Esophagus squamous epithelium (tissue), 5 donors: ENCODE measurements around the gene IRF2BPL. TPM values are rescaled to one million over a fixed set of nuclear protein-coding genes. Genes with fewer than 3 reads are reported as not detected.

ENCODE experiments used
- DNase-seq: peaks from one replicate; lab custom pipeline; 2025; lab: John Stamatoyannopoulos, UW
- H3K27ac ChIP-seq, 4 donors: fragments of 200-600 bp; sonication (generic); one replicate each; pipeline ENCODE4 v1.5.1; 2016 to 2019; ENCODE audit warnings: mild to moderate bottlenecking in 1 of 4
- H3K27me3 ChIP-seq, 4 donors: fragments of 200-600 bp; sonication (generic); 1 replicate in 3 of 4; 2 replicates in 1 of 4; pipeline versions ENCODE4 v1.5.1 to v1.6.0; 2017 to 2021; ENCODE audit warnings: antibody characterized with exemption in 1 of 4
- H3K36me3 ChIP-seq, 3 donors: fragments of 200-600 bp; sonication (generic); one replicate each; pipeline ENCODE4 v1.5.1; 2016 to 2019
- H3K4me1 ChIP-seq, 3 donors: fragments of 200-600 bp; sonication (generic); one replicate each; pipeline ENCODE4 v1.5.1; 2017 to 2019
- H3K4me3 ChIP-seq, 4 donors: fragments of 200-600 bp; sonication (generic); 1 replicate in 3 of 4; 2 replicates in 1 of 4; pipeline ENCODE4 v1.5.1; 2016 to 2019; ENCODE audit warnings: mild to moderate bottlenecking in 2 of 4, moderate library complexity in 1 of 4
- H3K9me3 ChIP-seq, 3 donors: fragments of 200-600 bp; sonication (generic); one replicate each; pipeline ENCODE4 v1.5.1; 2016 to 2019
- CTCF ChIP-seq, 6 experiments: fragments of 450-650 bp in 4 of 6; fragments of 200-600 bp in 2 of 6; sonication (generic) in 2 of 6; IDR thresholded peaks; one replicate each; pipeline ENCODE4 v1.5.1; 2016 to 2019; ENCODE audit warnings: antibody characterized with exemption in 6 of 6, mild to moderate bottlenecking in 4 of 6, moderate library complexity in 4 of 6
- POLR2A ChIP-seq, 4 donors: fragments of 450-650 bp; IDR thresholded peaks; one replicate each; pipeline ENCODE4 v1.6.1; 2017; ENCODE audit warnings: antibody characterized with exemption in 4 of 4, mild to moderate bottlenecking in 4 of 4, moderate library complexity in 3 of 4
- WGBS, 2 donors: methylation state at CpG; one replicate each; pipeline ENCODE4 v1.1.5; 2018; 5-methylcytosine and 5-hydroxymethylcytosine counted together
- intact Hi-C: fragments of 100-400 bp; cut with DNase I; formaldehyde crosslinking; loops from one replicate; pipeline ENCODE4 v1.15.0; 2022
- total RNA-seq, 4 donors: library from RNA; depleted of rRNA; stranded (reverse); fragments of >200 nt; gene quantifications; one replicate each; pipeline ENCODE4 v1.1.0, GENCODE V29; 2016
- donor health status: DM: yes; HTN: yes; CAD: no.

The IRF2BPL gene
- total RNA-seq, 4 donors from 2014 or later: 15.8 to 28.8 (median 24.0) TPM

GRCh38 chr14:76996563-76997146 is 31.9 kb downstream of the IRF2BPL start:
- Histone ChIP-seq H3K4me3 (no peak overlapping the region), H3K27me3 (no peaks in the 10 kb centered on the region), H3K9me3 (no peaks in the 10 kb centered on the region), H3K27ac (no peak overlapping the region), H3K36me3 (no peaks in the 10 kb centered on the region), H3K4me1 (peaks cover 8 to 16% (median 15%) of the 10 kb centered on the region in 3 donors)
- TF ChIP-seq CTCF (IDR thresholded peaks at IDR 0.05) (no peak), POLR2A (IDR thresholded peaks at IDR 0.05) (no peak)
- WGBS, 2 donors: 88 to 90% methylated on average over 2 of the region's 2 CpGs
- intact Hi-C loops: no loop called here
- no peak for DNase-seq

DNA sequence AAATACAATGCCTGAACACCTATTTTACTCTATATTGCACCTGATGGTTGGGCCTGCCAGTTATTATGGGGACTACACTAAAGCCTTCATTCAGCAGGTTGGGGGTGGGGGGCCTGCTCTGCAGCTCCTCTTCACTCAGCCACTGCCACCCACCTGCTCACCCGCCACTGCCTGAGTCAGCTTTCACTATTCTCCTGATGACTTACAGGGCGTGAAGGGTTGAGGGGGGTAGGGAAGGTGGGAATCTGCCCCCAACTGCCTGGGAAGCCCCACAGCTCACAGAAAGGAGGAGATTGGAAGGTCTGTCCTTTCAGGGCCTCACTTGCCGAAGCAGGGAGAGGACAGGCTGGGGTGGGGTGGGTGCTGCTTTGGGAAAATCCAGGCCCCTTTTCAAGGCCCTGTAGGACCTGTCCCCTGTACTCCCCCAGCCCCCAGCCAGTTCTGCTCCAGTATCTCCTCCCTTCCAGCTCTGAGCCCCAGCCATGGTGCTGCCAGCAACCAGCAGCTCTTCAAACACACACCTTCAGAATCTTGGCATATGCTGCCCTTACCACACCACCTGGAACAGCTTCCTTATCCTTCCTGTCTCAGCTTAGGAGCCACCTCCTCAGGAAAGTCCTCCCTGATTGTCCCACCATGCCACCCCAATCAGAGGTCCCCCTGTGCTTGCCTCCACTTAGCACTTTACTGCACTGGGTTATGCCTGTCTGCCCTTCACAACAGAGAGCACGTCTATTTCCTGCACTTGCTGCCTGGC is 33.1 kb downstream of the IRF2BPL start:
- no peak for TF ChIP-seq CTCF (IDR thresholded peaks at IDR 0.05)
- TF ChIP-seq POLR2A (IDR thresholded peaks at IDR 0.05): no peak
- no peak overlapping the region for H3K4me3 ChIP-seq
- intact Hi-C loops: no loop called here
- peaks cover 5 to 10% (median 7%) of the 10 kb centered on the region in 3 donors for H3K4me1 ChIP-seq
- no peaks in the 10 kb centered on the region for H3K36me3 ChIP-seq
- no peaks in the 10 kb centered on the region for H3K27me3 ChIP-seq
- 67 to 86% methylated on average over 1 of the region's 4 CpGs for WGBS, 2 donors
- H3K27ac ChIP-seq: no peak overlapping the region
- H3K9me3 ChIP-seq: no peaks in the 10 kb centered on the region
- DNase-seq: no peak

DNA sequence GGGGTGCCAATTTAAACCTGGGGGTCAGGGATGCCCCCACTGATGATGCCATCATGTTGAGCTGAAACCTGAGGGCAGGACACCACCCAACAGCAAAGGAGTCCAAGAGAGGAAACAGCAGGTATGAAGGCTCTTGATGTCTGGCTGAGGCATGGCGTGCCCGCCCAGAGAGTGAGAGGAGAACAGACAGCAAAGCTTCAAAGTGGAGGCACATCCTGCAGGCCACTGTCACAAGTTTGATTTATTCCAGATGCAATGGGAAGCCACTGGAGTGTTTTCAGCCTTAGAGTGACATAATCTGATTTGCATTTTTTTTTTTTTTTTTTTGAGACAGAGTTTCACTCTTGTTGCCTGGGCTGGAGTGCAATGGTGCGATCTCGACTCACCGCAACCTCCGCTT is 34.8 kb downstream of the IRF2BPL start:
- WGBS, 2 donors: 90 to 91% methylated on average over 6 of the region's 6 CpGs
- intact Hi-C loops: no loop called here
- no peak for DNase-seq

DNA sequence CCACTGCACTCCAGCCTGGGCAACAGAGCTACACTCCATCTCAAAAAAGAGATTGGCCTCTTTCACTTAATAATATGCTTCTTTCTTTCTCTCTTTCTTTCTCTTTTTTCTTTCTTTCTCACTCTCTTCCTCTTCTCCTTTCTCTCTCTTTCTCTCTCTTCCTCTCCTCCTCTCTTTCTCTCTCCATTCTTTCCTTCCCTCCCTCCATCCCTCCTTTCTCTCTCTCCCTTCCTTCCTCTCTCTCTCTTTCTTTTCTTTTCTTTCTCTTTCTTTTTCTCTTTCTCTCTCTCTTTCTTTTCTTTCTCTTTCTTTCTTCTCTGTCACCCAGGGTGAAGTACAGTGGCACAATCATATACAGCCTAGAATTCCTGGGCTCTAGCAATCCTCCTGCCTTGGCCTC is 38.4 kb downstream of the IRF2BPL start:
- H3K4me1 ChIP-seq: no peaks in the 10 kb centered on the region
- no peaks in the 10 kb centered on the region for H3K9me3 ChIP-seq
- TF ChIP-seq CTCF (IDR thresholded peaks at IDR 0.05) (no peak), POLR2A (IDR thresholded peaks at IDR 0.05) (no peak)
- no peak overlapping the region for H3K4me3 ChIP-seq
- H3K27ac ChIP-seq: no peak overlapping the region
- no peaks in the 10 kb centered on the region for H3K27me3 ChIP-seq
- no peak for DNase-seq
- intact Hi-C loops: no loop called here
- H3K36me3 ChIP-seq: no peaks in the 10 kb centered on the region

More for the DNA sequence above, 34.8 kb downstream of the IRF2BPL start:
- no peaks in the 10 kb centered on the region for H3K27me3 ChIP-seq
- no peak overlapping the region for H3K27ac ChIP-seq
- no peaks in the 10 kb centered on the region for H3K4me1 ChIP-seq
- H3K36me3 ChIP-seq: no peaks in the 10 kb centered on the region
- H3K9me3 ChIP-seq: no peaks in the 10 kb centered on the region
- TF ChIP-seq CTCF (IDR thresholded peaks at IDR 0.05) (no peak), POLR2A (IDR thresholded peaks at IDR 0.05) (no peak)
- no peak overlapping the region for H3K4me3 ChIP-seq

GRCh38 chr14:76987956-76988520 is 40.5 kb downstream of the IRF2BPL start:
- Histone ChIP-seq H3K27me3 (no peaks in the 10 kb centered on the region), H3K36me3 (no peaks in the 10 kb centered on the region), H3K4me3 (no peak overlapping the region), H3K27ac (no peak overlapping the region), H3K9me3 (no peaks in the 10 kb centered on the region), H3K4me1 (no peaks in the 10 kb centered on the region)
- WGBS, 2 donors: 79 to 84% methylated on average over 3 to 4 of the region's 4 CpGs
- intact Hi-C loops: no loop called here
- no peak for TF ChIP-seq POLR2A (IDR thresholded peaks at IDR 0.05)
- no peak for TF ChIP-seq CTCF (IDR thresholded peaks at IDR 0.05)
- no peak for DNase-seq
